ENCODE data around the gene NFIX. TPM values are rescaled to one million over a fixed set of nuclear protein-coding genes. Genes with fewer than 3 reads are reported as not detected.
A peak's percentile ranks its signal among the peaks of the same experiment; 100 is the strongest.
"Not testable (repeated sequence)": the region's sequence is repeated elsewhere in the genome, so short reads cannot be mapped to it uniquely, and the experiment has no call there.

The NFIX gene
- total RNA-seq, 2 donors from 2014 or later: 70.9 to 73.8 TPM

- intact Hi-C loops (cut with DNase I): no loop called here
- peaks cover 3% of the 10 kb centered on the region for H3K36me3 ChIP-seq
- H3K9me3 ChIP-seq: no peaks in the 10 kb centered on the region
- peaks cover 6% of the 10 kb centered on the region for H3K4me1 ChIP-seq
- DNase-seq: peak; percentile 80
- H3K9ac ChIP-seq (ENCODE audit: low read depth in 2 of 2, low read length in 2 of 2): peak within 1 kb of the TSS; percentile 58 to 75
- peak within 1 kb of the TSS; percentile 99 for H3K4me3 ChIP-seq
- H3K27me3 ChIP-seq: no peaks in the 10 kb centered on the region
- no peak for TF ChIP-seq CTCF (IDR thresholded peaks at IDR 0.05)
- peak within 1 kb of the TSS; percentile 83 for H3K27ac ChIP-seq
These were observed 38.6 kb upstream of the NFIX start, which contains the start of gene GADD45GIP1 for GRCh38 chr19:12956446-12957388. Gene GADD45GIP1 (minus strand): TSS chr19:12957223. CDS start chr19:12957212, 11 bp downstream.

GRCh38 chr19:12957389-12957952, 37.8 kb upstream of the NFIX start:
- Histone ChIP-seq H3K4me3 (peak overlapping the region; percentile 99), H3K27ac (peak overlapping the region; percentile 83), H3K9ac (ENCODE audit: low read depth in 2 of 2, low read length in 2 of 2) (peak overlapping the region; percentile 58 to 75)
- DNase-seq; H3K9me3 ChIP-seq; H3K36me3 ChIP-seq; intact Hi-C loops (cut with DNase I); H3K27me3 ChIP-seq; H3K4me1 ChIP-seq: not testable (repeated sequence)

GRCh38 chr19:12959481-12959880, 35.8 kb upstream of the NFIX start:
- TF ChIP-seq CTCF (IDR thresholded peaks at IDR 0.05): no peak
- H3K9ac ChIP-seq (ENCODE audit: low read depth in 2 of 2, low read length in 2 of 2): no peak overlapping the region
- peaks cover 3% of the 10 kb centered on the region for H3K4me1 ChIP-seq
- no peaks in the 10 kb centered on the region for H3K27me3 ChIP-seq
- DNase-seq: no peak
- no peaks in the 10 kb centered on the region for H3K9me3 ChIP-seq
- no peaks in the 10 kb centered on the region for H3K36me3 ChIP-seq
- intact Hi-C loops (cut with DNase I): no loop called here
- H3K27ac ChIP-seq: no peak overlapping the region
- H3K4me3 ChIP-seq: no peak overlapping the region

GRCh38 chr19:12965017-12965811, 30.1 kb upstream of the NFIX start:
- Histone ChIP-seq H3K9me3 (no peaks in the 10 kb centered on the region), H3K27ac (peak overlapping the region; percentile 51), H3K4me1 (peaks cover 3% of the 10 kb centered on the region), H3K4me3 (peak overlapping the region; percentile 42), H3K9ac (ENCODE audit: low read depth in 2 of 2, low read length in 2 of 2) (peak overlapping the region; percentile 49 to 62), H3K36me3 (no peaks in the 10 kb centered on the region), H3K27me3 (no peaks in the 10 kb centered on the region)
- DNase-seq: peak; percentile 91
- peak; percentile 96 for TF ChIP-seq CTCF (IDR thresholded peaks at IDR 0.05)
- intact Hi-C loops (cut with DNase I): no loop called here

GRCh38 chr19:12965812-12966135, 29.5 kb upstream of the NFIX start:
- H3K4me3 ChIP-seq: peak overlapping the region; percentile 42
- no peak for TF ChIP-seq CTCF (IDR thresholded peaks at IDR 0.05)

More at GRCh38 chr19:12965812-12966135, 29.5 kb upstream of the NFIX start:
- Histone ChIP-seq H3K9ac (ENCODE audit: low read depth in 2 of 2, low read length in 2 of 2) (peak overlapping the region in 1 of 2 donors; percentile 62), H3K4me1 (peaks cover 3% of the 10 kb centered on the region), H3K36me3 (no peaks in the 10 kb centered on the region), H3K27me3 (no peaks in the 10 kb centered on the region), H3K9me3 (no peaks in the 10 kb centered on the region), H3K27ac (no peak overlapping the region)
- no peak for DNase-seq
- intact Hi-C loops (cut with DNase I): no loop called here

Measured in colonic mucosa (tissue), 4 donors.